ENCODE data around the gene KRTAP10-7.

DNA sequence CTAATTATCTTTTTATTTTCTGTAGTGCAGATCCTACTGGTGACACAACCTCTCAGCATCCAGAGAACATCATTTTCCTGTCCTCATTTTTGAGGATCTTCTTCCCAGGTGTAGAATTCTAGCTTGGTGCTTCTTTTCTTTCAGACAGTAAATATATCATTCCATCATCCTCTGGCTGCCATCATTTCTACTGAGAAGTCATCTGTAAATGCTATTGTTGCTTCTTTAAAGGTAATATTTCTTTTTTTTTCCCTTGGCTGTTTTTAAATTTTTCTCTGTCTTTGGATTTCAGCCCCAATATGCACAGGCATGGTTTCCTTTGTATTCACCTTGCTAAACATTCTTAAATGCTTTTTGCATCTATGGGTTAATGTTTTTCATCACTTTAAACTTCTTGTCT lies 23.2 kb downstream of the KRTAP10-7 start:
- TF ChIP-seq CTCF (conservative IDR thresholded peaks at IDR 0.05; ENCODE audit: low read depth in 2 of 2) (no peak), CREB1 (CRISPR knock-in tag; IDR thresholded peaks at IDR 0.05; ENCODE audit: low read depth) (no peak), JUNB (IDR thresholded peaks at IDR 0.05; ENCODE audit: unreplicated experiment) (no peak), POLR2AphosphoS5 (IDR thresholded peaks at IDR 0.05; ENCODE audit: low read depth) (no peak), EZH2 (IDR thresholded peaks at IDR 0.05; ENCODE audit: low read depth, unreplicated experiment) (no peak), STAT1 (IDR thresholded peaks at IDR 0.05; ENCODE audit: unreplicated experiment) (no peak), EZH2phosphoT487 (IDR thresholded peaks at IDR 0.05; ENCODE audit: unreplicated experiment) (no peak), ZNF114 (CRISPR knock-in tag; IDR thresholded peaks at IDR 0.05) (no peak)
- TF ChIP-seq, protein P1, sequence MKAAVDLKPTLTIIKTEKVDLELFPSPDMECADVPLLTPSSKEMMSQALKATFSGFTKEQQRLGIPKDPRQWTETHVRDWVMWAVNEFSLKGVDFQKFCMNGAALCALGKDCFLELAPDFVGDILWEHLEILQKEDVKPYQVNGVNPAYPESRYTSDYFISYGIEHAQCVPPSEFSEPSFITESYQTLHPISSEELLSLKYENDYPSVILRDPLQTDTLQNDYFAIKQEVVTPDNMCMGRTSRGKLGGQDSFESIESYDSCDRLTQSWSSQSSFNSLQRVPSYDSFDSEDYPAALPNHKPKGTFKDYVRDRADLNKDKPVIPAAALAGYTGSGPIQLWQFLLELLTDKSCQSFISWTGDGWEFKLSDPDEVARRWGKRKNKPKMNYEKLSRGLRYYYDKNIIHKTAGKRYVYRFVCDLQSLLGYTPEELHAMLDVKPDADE (IDR thresholded peaks at IDR 0.05): no peak
- TF ChIP-seq, protein P2, sequence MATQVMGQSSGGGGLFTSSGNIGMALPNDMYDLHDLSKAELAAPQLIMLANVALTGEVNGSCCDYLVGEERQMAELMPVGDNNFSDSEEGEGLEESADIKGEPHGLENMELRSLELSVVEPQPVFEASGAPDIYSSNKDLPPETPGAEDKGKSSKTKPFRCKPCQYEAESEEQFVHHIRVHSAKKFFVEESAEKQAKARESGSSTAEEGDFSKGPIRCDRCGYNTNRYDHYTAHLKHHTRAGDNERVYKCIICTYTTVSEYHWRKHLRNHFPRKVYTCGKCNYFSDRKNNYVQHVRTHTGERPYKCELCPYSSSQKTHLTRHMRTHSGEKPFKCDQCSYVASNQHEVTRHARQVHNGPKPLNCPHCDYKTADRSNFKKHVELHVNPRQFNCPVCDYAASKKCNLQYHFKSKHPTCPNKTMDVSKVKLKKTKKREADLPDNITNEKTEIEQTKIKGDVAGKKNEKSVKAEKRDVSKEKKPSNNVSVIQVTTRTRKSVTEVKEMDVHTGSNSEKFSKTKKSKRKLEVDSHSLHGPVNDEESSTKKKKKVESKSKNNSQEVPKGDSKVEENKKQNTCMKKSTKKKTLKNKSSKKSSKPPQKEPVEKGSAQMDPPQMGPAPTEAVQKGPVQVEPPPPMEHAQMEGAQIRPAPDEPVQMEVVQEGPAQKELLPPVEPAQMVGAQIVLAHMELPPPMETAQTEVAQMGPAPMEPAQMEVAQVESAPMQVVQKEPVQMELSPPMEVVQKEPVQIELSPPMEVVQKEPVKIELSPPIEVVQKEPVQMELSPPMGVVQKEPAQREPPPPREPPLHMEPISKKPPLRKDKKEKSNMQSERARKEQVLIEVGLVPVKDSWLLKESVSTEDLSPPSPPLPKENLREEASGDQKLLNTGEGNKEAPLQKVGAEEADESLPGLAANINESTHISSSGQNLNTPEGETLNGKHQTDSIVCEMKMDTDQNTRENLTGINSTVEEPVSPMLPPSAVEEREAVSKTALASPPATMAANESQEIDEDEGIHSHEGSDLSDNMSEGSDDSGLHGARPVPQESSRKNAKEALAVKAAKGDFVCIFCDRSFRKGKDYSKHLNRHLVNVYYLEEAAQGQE (IDR thresholded peaks at IDR 0.05; ENCODE audit: unreplicated experiment): no peak
